SKM-1 (cell line): ENCODE measurements around the gene DNAJC21.
"Not testable (repeated sequence)": the region's sequence is repeated elsewhere in the genome, so short reads cannot be mapped to it uniquely, and the experiment has no call there.

Experiments
- DNase-seq: peaks from one replicate; lab custom pipeline; 2025; ENCODE audit not compliant: unreplicated experiment; lab: John Stamatoyannopoulos, UW

DNAJC21 gene

DNA sequence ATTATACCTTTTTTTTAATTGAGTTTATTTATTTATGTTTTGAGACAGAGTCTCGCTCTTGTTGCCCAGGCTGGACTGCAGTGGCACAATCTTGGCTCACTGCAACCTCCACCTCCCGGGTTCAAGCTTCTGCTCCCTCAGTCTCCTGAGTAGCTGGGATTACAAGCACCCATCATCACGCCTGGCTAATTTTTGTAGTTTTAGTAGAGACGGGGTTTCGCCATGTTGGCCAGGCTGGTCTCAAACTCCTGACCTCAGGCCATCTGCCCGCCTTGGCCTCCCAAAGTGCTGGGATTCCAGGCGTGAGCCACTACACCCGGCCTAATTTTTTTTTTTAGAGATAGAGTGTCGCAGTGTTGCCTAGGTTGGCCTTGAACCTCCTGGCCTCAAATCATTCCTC is 6.1 kb upstream of the DNAJC21 start:
- DNase-seq, result not testable (repeated sequence)

DNA sequence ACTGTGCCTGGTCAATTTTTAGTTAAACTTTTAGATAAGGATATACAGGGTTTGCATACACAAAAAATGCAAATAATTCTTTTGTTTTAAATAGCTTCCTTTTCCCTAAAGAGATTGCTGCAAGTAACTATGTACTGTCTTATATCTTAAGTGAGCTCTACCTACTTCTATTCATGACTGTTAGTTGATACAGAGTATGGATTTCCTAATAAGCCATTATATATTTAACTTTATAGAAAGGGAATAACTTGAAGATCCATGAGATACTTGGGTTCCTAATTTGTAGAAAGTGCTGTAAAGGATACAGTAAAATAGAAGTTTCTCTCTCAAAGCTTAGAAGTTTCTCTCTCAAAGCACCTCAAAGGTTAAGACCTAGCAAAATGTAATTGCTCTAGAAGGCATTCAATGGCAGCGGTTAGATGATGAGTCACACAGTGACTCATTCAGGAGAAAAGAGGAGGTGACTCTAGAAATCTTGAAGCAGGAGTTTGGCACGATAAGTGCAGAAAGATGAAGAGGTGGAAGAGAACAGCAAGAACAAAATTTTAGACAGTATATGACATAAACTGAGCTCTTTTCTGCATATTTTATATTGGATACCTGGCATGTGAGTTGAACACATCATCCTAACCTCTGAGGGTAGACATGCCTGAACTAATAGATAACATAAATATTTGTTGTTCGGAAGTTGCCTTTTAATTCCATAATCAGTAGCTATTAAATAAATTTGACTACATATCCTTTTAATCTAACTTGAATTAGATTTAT is 5.5 kb upstream of the DNAJC21 start:
- no peak for DNase-seq

DNA sequence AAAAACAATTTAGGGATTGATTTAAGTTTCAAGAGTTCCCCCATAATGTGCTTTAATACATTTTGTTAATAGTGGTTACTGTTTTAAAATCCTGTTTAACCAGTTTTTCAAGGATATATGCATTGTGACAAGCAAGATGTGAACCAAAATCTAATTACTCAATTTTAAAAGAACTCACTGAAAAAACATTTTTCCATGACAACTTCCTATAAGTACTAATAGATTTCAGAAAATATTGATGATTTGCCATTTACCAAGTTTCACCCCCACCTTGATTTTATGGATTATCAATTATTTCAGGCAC is 4.9 kb upstream of the DNAJC21 start:
- no peak for DNase-seq

DNA sequence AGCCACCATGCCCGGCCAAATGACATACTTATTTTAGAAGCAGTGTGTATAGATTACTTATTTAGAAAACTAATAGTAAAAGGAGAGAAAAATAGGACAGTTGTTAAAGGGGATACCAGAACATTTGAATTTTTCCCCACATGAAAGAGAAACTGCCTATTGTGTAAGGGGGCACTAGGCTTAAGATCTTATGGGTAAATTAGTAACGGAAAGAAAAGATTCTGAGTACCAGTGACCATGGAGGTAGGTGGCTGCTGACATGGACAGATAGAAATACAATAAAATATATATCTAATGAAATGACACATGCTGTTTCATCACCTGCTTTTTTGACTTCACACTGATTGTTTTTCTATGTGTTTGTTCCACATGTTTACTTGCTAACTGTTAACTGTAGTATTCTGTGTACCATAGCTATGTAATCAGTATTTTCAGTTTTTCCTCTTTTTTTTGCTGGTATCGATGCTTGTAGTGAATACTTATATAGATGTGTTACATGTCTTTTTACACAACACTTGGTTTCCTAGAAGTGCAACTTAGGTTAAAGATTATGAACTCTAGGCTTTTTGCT is 3.0 kb upstream of the DNAJC21 start:
- no peak for DNase-seq

DNA sequence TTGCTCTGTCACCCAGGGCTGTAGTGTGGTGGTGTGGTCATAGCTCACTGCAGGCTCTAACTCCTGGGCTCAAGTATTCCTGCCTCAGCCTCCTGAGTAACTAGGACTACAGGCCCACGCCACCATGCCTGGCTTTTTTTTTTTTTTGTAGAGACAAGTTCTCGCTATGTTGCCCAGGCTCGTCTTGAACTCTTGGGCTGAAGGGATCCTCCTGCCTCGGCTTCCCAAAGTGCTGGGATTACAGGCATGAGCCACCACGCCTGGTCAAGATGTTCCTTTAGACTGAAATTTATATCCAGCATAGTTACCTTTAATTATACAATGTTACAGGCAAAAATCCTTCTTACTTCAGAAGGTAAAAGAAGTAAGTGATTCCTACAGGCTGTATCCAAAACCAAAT is 1.6 kb upstream of the DNAJC21 start:
- no peak for DNase-seq

DNA sequence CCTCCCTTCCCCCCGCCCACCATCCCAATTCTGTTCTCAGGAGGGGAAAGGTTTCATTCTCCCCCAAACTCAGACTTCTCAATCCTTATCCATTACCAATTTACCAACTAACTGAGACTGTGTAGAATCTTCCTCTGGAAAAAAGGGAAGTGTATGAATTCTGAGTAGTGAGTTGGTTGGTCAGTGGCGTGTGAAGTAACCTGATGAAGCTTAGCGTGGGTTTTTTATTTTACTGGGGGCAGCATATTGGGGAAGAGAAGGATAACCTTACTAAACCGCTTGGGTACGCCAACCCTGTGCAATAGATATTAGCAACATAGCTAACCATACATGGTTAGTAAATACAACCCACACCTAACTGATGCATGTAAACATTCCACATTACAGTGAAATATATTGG is 1.1 kb upstream of the DNAJC21 start:
- DNase-seq, result no peak

DNA sequence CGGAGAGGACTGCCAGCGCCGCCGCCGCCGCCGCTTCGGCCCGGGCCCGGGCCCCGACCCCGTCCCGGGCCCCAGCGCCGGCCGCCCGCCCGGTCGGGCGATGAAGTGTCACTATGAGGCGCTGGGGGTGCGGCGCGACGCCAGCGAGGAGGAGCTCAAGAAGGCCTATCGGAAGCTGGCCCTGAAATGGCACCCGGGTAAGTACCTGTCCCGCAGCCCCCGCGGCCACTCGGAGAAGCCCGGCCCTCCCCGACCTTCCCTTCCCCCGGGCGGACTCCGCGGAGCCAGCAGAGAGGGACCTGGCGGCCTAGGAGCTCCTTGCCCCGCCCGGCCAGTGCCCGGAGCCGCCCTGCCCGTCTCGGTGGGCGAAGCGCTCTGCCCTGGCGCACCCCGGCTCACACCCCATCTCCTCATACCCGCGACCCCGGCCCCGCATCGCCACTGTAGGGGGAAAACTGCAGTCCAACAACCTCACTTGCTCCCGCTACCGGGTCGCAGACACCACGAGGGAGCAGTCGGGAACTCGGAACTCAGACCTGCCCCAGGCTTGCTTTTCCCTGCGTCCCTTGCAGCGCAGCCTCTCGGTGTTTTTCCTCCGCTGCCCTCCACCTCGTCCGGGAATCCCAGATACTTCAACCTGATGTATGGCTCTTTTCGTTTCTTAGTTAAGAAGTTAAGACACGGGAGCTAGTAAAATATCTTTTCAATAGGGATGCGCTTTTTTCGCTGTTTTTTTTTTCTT is 532 bp downstream of the DNAJC21 start:
- peak; percentile 52 for DNase-seq

DNA sequence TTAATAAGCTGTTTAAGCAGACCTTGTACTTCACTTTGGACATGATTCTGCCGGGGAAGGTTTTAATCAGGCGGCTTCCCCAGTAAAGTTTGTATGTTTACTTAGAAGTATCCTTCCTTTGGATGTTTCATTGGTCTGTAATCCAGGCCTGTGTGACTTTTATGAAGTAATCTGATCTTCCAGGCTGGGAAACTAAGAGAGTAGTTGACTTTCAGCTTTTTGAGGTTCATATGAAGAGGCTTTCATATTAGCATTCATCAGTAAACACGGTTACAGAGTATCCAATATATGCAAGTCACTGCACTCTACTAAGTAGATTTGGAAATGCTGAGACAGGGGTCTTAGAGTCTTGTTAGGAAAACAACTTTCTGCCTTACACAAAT is 1.1 kb downstream of the DNAJC21 start:
- no peak for DNase-seq

DNA sequence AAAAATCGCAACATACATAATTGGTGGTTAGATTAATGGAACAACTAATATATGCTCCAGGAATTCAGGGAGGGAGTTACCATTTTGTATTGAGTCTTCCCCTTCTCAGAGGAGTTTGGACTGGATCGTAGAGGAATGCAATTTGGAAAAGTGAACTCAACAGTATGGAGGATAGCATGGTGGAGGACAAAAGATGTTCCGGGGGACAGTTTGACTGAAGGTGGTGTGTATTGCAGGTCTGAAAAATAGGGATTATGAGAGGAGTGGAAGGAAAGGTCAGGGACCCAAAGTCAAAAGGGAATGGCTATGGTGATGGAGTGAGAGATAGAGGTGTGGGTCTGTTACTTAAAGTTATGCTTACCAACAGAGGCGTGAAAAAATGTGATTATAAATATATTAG is 1.5 kb downstream of the DNAJC21 start:
- no peak for DNase-seq

DNA sequence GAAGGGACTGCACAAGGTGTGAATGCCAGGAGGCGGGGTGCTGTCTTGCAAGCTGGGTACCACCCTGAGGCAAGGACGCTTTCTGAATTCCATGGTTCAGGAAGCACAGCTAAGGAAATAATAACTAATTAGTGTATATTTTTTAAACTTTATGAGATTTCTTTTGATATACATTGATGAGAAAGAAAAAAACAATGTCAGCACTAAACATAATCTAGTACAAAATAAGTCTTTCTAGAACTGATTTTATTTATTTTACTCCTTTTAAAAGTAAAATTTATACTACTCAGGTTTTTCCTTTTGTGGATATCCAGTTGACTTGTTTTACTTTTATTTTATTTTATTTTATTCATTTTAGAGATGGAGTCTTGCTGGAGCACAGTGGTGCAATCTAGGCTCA is 3.6 kb downstream of the DNAJC21 start:
- no peak for DNase-seq

DNA sequence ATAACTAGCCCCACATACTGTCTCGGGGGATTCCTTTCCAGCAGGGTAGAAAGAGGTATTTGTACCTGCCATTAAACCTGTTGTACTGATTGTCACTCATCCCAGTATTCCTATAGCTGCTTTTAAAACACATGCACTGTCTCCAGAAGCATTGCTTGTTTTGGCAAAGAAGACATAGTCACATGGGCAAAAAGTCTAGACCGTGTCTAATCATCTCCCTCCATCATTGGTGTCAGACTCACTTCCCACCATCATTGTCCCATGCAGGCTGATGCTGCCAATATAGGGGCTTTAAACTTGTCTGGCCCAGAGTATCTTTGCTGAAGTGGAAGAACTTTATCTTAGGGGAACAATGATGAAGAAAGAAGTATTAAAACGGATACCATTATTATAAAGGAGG is 12.6 kb downstream of the DNAJC21 start:
- DNase-seq, result no peak

DNA sequence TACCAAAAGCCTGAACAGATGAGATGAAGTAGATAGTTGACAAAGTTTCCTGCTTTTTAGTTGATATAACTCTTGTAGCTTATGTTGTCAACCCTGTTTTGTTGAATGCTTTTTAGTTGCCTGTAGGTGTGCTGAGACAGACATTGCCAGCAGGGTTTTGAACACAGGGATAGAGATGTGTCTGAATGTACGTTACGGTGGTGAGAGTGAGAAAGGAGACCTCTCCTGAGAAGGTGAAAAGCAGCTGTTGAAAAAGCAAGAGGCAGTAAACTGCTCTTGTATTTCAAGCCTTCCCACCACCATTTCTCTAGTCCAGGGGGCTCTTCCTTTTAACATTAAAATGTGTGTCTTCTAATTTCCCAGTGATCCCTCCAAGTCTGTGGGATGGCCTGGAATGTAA is 14.7 kb downstream of the DNAJC21 start:
- no peak for DNase-seq

DNA sequence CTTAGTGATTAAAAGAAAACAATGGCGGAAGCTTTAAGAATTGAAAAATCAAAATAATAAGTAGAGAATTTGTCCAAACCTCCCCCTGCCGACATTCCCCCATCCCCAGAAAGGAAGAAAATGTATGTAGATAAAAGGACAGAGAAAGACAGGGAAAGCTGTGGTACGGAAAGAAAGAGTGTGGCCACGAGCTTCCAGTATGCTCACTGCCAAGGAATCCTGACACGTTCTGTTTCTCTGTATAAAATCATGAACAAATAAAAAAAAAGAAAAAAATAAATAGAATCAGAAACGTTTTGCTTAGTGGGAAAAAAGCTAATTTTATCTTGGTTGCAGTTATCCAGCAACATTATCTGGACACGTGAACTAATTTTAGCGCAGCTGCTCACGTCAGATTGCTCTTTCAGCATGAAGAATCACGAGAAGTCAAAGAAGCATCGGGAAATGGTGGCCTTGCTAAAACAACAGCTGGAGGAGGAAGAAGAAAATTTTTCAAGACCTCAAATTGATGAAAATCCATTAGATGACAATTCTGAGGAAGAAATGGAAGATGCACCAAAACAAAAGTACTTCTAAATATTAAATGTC is 15.2 kb downstream of the DNAJC21 start:
- no peak for DNase-seq

DNA sequence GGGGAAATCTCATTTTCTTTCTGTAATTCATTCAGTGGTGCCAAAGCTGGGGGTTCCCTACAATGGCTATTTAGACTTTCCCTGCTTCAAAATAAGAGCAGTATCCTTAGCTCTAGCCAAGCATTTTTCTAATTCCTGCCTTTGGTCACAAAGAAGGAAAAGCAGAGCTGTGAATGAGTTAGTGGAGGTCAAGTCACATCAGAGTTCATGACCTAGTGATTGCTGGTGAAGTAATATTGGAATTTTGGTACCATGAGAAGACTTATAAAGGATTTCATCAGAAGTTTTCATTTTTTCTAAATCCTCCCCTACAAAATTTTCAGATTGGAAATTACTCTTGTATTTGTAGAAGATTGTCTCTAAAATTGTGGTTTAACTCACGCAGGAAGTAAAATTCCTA is 28.0 kb downstream of the DNAJC21 start:
- no peak for DNase-seq

DNA sequence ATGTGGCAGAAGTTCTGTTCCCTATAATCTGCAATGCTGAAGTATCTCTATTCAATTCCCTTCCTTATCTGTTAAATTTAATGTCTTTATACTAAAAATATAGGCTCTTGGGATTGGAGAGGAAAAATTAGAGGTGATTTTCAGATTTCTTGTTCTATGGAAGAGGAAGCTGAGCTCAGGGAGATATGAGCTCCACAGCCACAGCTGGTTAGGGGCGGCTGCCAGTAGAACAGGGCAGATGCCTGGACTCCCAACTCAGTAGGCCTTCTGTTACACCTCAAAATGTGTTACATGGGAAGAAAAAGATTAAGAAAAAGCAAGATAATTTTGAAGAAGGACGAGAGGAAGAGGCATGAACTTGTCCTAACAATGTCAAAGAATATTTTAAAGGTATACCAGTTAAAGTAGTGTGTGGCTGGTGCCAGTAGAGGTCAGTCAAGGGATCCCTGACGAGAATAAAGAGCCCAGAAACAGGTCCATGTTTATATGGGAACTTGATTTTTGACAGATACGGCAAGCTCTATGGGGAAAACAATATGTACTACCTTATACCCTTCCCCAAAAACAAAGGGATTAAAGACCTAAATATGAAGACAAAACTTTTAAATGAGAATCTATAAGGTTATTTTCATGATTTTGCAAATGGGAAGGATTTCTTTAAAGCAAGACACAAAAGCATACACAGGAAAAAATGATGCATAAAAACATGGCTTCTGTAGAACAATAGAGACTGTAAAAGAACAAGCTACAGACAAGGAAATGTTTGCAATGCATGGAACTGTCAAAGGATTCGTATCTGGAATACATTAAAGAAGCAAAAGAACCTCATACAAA is 28.7 kb downstream of the DNAJC21 start:
- no peak for DNase-seq

DNA sequence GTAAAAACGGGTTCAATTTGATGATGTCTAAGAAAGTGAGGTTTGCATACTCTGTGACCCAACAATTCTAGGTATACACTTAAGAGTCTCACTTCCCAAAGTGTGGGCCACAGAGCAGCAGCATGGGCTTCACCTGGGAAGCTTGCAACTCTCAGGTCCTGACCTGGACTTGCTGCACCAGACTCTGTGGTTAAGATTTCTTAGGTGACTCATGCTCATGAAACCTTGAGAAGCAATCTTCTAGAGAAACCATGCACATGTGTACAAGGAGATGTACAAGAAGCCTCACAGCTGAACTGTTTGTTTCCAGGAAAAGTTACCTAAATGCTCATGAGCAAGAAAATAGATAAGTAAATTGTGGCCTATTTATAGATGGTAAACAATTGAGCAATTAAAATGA is 30.0 kb downstream of the DNAJC21 start:
- DNase-seq, result no peak

DNA sequence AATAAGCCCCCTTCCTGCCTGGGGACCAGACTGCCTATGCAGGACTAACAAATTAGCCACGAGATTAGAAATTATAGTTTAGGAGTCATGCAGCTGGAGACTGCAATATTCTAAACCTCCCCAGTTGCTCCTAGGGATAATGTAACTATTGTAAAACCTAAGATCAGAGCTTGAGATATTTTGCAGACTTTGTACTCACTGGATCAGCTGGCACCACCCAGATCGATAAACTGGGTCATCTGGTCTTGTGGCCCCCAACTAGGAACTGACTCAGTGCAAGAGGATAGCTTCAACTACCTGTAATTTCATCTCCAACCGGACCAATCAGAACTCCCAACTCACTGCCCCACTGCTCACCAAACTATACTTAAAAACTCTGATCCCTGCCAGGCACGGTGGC is 38.2 kb downstream of the DNAJC21 start:
- DNase-seq, result no peak

DNA sequence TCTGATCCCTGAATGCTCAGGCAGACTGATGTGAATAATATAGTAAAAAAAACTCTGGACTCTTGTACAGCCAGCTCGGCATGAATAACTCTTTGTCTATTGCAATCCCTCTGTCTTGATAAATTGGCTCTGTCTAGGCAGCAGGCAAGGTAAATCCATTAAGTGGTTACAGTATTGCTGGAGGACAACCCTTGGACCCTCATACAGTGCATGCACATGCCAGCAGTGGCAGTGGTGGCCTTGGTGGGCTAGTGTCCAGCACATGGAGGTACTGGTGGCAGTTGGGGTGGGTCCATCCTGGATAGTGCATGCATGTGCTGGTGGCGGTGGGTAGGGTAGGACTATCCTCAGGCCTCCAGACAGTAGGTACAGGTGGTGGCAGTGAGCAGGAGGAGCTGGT is 38.9 kb downstream of the DNAJC21 start:
- no peak for DNase-seq

DNA sequence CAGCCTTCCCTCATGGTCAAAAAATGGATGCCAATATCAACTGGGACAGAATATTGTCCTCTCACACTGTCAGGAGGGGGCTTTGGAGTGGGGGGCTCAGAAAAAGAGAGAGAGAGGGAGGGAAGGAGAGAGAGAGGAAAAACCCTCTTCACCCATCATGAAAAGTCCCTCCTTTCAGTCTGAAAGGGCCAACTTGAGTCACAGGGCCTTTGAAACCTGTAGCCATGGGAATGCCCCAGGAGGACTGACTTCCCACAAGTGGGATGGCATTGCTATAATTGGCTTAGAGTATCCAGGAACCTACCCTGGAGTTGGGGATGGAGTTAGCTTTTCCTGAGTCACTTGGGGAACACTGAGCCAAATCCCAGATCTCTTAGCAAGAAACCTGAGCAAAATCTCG is 41.2 kb downstream of the DNAJC21 start:
- no peak for DNase-seq

DNA sequence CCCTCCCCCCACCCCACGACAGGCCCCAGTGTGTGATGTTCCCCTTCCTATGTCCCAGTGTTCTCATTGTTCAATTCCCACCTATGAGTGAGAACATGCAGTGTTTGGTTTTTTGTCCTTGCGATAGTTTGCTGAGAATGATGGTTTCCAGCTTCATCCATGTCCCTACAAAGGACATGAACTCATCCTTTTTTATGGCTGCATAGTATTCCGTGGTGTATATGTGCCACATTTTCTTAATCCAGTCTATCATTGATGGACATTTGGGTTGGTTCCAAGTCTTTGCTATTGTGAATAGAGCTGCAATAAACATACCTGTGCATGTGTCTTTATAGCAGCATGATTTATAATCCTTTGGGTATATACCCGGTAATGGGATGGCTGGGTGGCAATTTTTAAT is 42.3 kb downstream of the DNAJC21 start:
- not testable (repeated sequence) for DNase-seq

DNA sequence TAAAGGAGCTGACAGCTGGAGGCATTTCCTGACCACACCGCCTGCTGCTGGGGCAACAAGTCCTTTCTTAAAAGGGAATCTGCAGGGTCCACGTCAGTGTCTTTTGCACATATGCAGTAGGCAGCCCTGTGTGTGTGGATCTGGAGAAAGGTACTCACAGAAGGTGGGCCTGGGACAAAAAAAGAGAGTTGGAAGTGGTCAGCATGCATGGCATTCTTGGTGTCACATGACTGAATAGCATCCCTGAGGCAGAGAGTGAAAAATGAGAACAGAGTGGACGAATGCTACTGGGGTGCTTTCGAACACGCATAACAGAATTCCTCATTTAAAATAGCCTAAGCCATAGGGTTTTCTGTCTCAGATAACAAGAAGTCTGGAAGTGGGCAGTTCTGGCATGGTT is 47.0 kb downstream of the DNAJC21 start:
- no peak for DNase-seq
